LNCAP (cell line): Measurements from ENCODE around the gene KIRREL3.

ENCODE experiments used
- CTCF ChIP-seq: fragments of 450-650 bp; IDR thresholded peaks from 2 replicates; pipeline ENCODE4 v1.5.1; 2017; ENCODE audit warnings: mild to moderate bottlenecking

KIRREL3 gene

GRCh38 chr11:126793596-126793995 lies 207.0 kb downstream of the KIRREL3 start:
- no peak for TF ChIP-seq CTCF

GRCh38 chr11:126791991-126792390 lies 208.6 kb downstream of the KIRREL3 start:
- TF ChIP-seq CTCF: no peak

- no peak for TF ChIP-seq CTCF
Observed at GRCh38 chr11:126791446-126791845, 209.1 kb downstream of the KIRREL3 start.

GRCh38 chr11:126790550-126791081 lies 210.0 kb downstream of the KIRREL3 start:
- no peak for TF ChIP-seq CTCF

- TF ChIP-seq CTCF: no peak
Observed at GRCh38 chr11:126782810-126783209, 217.8 kb downstream of the KIRREL3 start.

GRCh38 chr11:126781942-126782341 lies 218.6 kb downstream of the KIRREL3 start:
- TF ChIP-seq CTCF: no peak

GRCh38 chr11:126776119-126776518 lies 224.5 kb downstream of the KIRREL3 start:
- no peak for TF ChIP-seq CTCF

GRCh38 chr11:126772267-126772666 lies 228.3 kb downstream of the KIRREL3 start:
- TF ChIP-seq CTCF: no peak
